H1 (cell line): Measurements from ENCODE around the gene LSM14B. TPM values are rescaled to one million over a fixed set of nuclear protein-coding genes. Genes with fewer than 3 reads are reported as not detected.

ENCODE experiments used
- CTCF ChIA-PET: fragments of 300-600 bp; sonication (Branson Sonifier 250); formaldehyde crosslinking; loops from one replicate; lab custom pipeline; 2021; ENCODE audit not compliant: partially characterized antibody; lab: Charles Lee
- POLR2A ChIA-PET: fragments of 300-600 bp; sonication (Branson Sonifier 250); formaldehyde crosslinking; loops from one replicate; lab custom pipeline; 2021; ENCODE audit warnings: inconsistent platforms; ENCODE audit not compliant: partially characterized antibody; lab: Charles Lee
- DNase-seq, 2 experiments: peaks; one replicate each; pipeline versions ENCODE4 v3.0.0 to v3.0.0-alpha.2; 2010 to 2022; ENCODE audit warnings: low spot score in 2 of 2, low read depth in 1 of 2, mixed read lengths in 1 of 2
- FAIRE-seq: peaks from 2 replicates; lab custom pipeline; 2011; peaks lifted over from hg19 to GRCh38; lab: Jason Lieb, UNC
- H2AFZ ChIP-seq: 2 replicates; pipeline ENCODE4 v1.8.1; 2012; ENCODE audit warnings: low read length, inconsistent platforms
- H2AK5ac ChIP-seq: 2 replicates; pipeline ENCODE4 v1.6.1; 2013; ENCODE audit warnings: low read depth, low read length
- H2BK120ac ChIP-seq: replicated peaks from 2 replicates; pipeline ENCODE3; 2013; ENCODE audit warnings: low read depth, low read length, inconsistent platforms
- H2BK12ac ChIP-seq: 2 replicates; pipeline ENCODE4 v1.6.1; 2013; ENCODE audit warnings: low read depth, low read length
- H2BK15ac ChIP-seq: 2 replicates; pipeline ENCODE4 v1.6.1; 2013; ENCODE audit warnings: low read length
- H2BK20ac ChIP-seq: 2 replicates; pipeline ENCODE4 v1.6.1; 2013; ENCODE audit warnings: low read length
- H2BK5ac ChIP-seq: 2 replicates; pipeline ENCODE4 v1.6.1; 2013; ENCODE audit warnings: low read depth, low read length
- H3K14ac ChIP-seq: 2 replicates; pipeline ENCODE4 v1.6.1; 2013; ENCODE audit warnings: inconsistent platforms; ENCODE audit not compliant: insufficient read length
- H3K18ac ChIP-seq: 2 replicates; pipeline ENCODE4 v1.6.1; 2013; ENCODE audit warnings: low read length; ENCODE audit errors: extremely low read depth
- H3K23ac ChIP-seq: 2 replicates; pipeline ENCODE4 v1.6.1; 2013; ENCODE audit warnings: inconsistent platforms; ENCODE audit not compliant: insufficient read length
- H3K23me2 ChIP-seq: 2 replicates; pipeline ENCODE4 v1.6.1; 2013; ENCODE audit warnings: low read depth, low read length
- H3K27ac ChIP-seq: 2 replicates; pipeline ENCODE4 v1.6.1; 2011; ENCODE audit warnings: low read depth, low read length, inconsistent platforms
- H3K27me3 ChIP-seq, 4 experiments: replicated peaks in 1 of 4; 1 replicate in 1 of 4; 2 replicates in 3 of 4; pipeline versions ENCODE4 v1.6.1 to v1.8.1; 2011 to 2013; ENCODE audit warnings: low read length in 3 of 4, mild to moderate bottlenecking in 3 of 4, inconsistent platforms in 2 of 4, mixed read lengths in 2 of 4, moderate library complexity in 1 of 4; ENCODE audit not compliant: control insufficient read depth in 3 of 4, insufficient read depth in 3 of 4; ENCODE audit errors: extremely low read depth in 1 of 4
- H3K36me3 ChIP-seq, 4 experiments: 2 replicates each; pipeline versions ENCODE4 v1.6.1 to v1.8.1; 2011 to 2013; ENCODE audit warnings: mild to moderate bottlenecking in 4 of 4, low read length in 3 of 4, moderate library complexity in 2 of 4, control low read depth in 1 of 4, inconsistent platforms in 1 of 4; ENCODE audit not compliant: insufficient read depth in 4 of 4, control insufficient read depth in 2 of 4
- H3K4ac ChIP-seq: replicated peaks from 2 replicates; pipeline ENCODE3; 2013; ENCODE audit warnings: low read length, low read depth, mixed read lengths, inconsistent platforms; ENCODE audit not compliant: insufficient read length
- H3K4me1 ChIP-seq, 4 experiments: replicated peaks in 1 of 4; 1 replicate in 1 of 4; 2 replicates in 3 of 4; pipeline versions ENCODE4 v1.6.1 to v1.8.1; 2011 to 2013; ENCODE audit warnings: low read length in 3 of 4, inconsistent platforms in 2 of 4, mixed read lengths in 1 of 4; ENCODE audit not compliant: insufficient read depth in 4 of 4, control insufficient read depth in 3 of 4
- H3K4me2 ChIP-seq, 2 experiments: 2 replicates each; pipeline versions ENCODE4 v1.6.1 to v1.8.1; 2011 to 2013; ENCODE audit warnings: low read depth in 2 of 2, low read length in 2 of 2, control low read depth in 1 of 2, inconsistent platforms in 1 of 2, mild to moderate bottlenecking in 1 of 2; ENCODE audit not compliant: insufficient read depth in 1 of 2
- H3K4me3 ChIP-seq, 4 experiments: fragments of 200-600, 300-600 bp in 1 of 4; sonication (generic), shearing (Covaris generic), sonication (Bioruptor Twin) in 1 of 4; 2 replicates each; pipeline versions ENCODE4 v1.5.1 to v1.8.1; 2011 to 2016; ENCODE audit warnings: low read length in 4 of 4, low read depth in 3 of 4, control low read depth in 2 of 4, inconsistent platforms in 2 of 4, mild to moderate bottlenecking in 2 of 4, mixed read lengths in 1 of 4, moderate library complexity in 1 of 4; ENCODE audit not compliant: insufficient read depth in 2 of 4; ENCODE audit errors: extremely low read depth in 1 of 4
- H3K56ac ChIP-seq: replicated peaks from 2 replicates; pipeline ENCODE3; 2013; ENCODE audit warnings: low read depth, mild to moderate bottlenecking, mixed read lengths, low read length, inconsistent platforms; ENCODE audit not compliant: insufficient read length
- H3K79me1 ChIP-seq: 2 replicates; pipeline ENCODE4 v1.6.1; 2013; ENCODE audit warnings: low read depth, low read length, control low read depth
- H3K79me2 ChIP-seq, 2 experiments: 2 replicates each; pipeline versions ENCODE4 v1.6.1 to v1.8.1; 2012 to 2013; ENCODE audit warnings: low read length in 2 of 2, mild to moderate bottlenecking in 2 of 2, inconsistent platforms in 1 of 2; ENCODE audit not compliant: insufficient read depth in 2 of 2, control insufficient read depth in 1 of 2
- H3K9ac ChIP-seq, 4 experiments: replicated peaks in 1 of 4; 1 replicate in 1 of 4; 2 replicates in 3 of 4; pipeline versions ENCODE4 v1.6.1 to v1.8.1; 2011 to 2013; ENCODE audit warnings: low read depth in 3 of 4, low read length in 3 of 4, control low read depth in 2 of 4, mild to moderate bottlenecking in 2 of 4, moderate library complexity in 2 of 4, inconsistent platforms in 1 of 4; ENCODE audit errors: extremely low read depth in 1 of 4
- H3K9me3 ChIP-seq, 2 experiments: 2 replicates each; pipeline versions ENCODE4 v1.6.1 to v1.8.1; 2012 to 2013; ENCODE audit warnings: mild to moderate bottlenecking in 2 of 2, moderate library complexity in 2 of 2, control low read depth in 1 of 2, inconsistent platforms in 1 of 2, low read depth in 1 of 2, low read length in 1 of 2, mixed read lengths in 1 of 2; ENCODE audit not compliant: insufficient read depth in 2 of 2
- H4K20me1 ChIP-seq, 2 experiments: replicated peaks in 1 of 2; 2 replicates each; pipeline versions ENCODE3 to v1.8.1; 2011 to 2013; ENCODE audit warnings: inconsistent platforms in 2 of 2, low read length in 2 of 2, mild to moderate bottlenecking in 1 of 2; ENCODE audit not compliant: insufficient read depth in 2 of 2, control insufficient read depth in 1 of 2
- H4K5ac ChIP-seq: 2 replicates; pipeline ENCODE4 v1.6.1; 2013; ENCODE audit warnings: low read length, low read depth, mixed read lengths, inconsistent platforms; ENCODE audit not compliant: insufficient read length
- H4K8ac ChIP-seq: 2 replicates; pipeline ENCODE4 v1.8.0; 2013; ENCODE audit warnings: mild to moderate bottlenecking, moderate library complexity, low read length, inconsistent platforms; ENCODE audit not compliant: insufficient read depth; ENCODE audit errors: extremely low read depth
- H4K91ac ChIP-seq: replicated peaks from 2 replicates; pipeline ENCODE3; 2013; ENCODE audit warnings: low read length, mixed read lengths, inconsistent platforms; ENCODE audit not compliant: insufficient read length
- BACH1 ChIP-seq: IDR thresholded peaks from 2 replicates; pipeline ENCODE4 v1.6.1; 2012; ENCODE audit warnings: low read length, improper control_type of control experiment
- CHD2 ChIP-seq: IDR thresholded peaks from 2 replicates; pipeline ENCODE4 v1.6.1; 2012; ENCODE audit warnings: low read length, improper control_type of control experiment
- EGR1 ChIP-seq: IDR thresholded peaks from 2 replicates; pipeline ENCODE4 v1.6.1; 2011; ENCODE audit warnings: low read depth, low read length, borderline replicate concordance
- GABPA ChIP-seq: IDR thresholded peaks from 2 replicates; pipeline ENCODE4 v1.6.1; 2011; ENCODE audit warnings: mild to moderate bottlenecking, low read length, moderate library complexity, borderline replicate concordance; ENCODE audit not compliant: insufficient read depth
- SIRT6 ChIP-seq: IDR thresholded peaks from one replicate; pipeline ENCODE4 v1.7.1; 2012; ENCODE audit warnings: low read length, inconsistent platforms
- TAF1 ChIP-seq: IDR thresholded peaks from 2 replicates; pipeline ENCODE4 v1.6.1; 2011; ENCODE audit warnings: mild to moderate bottlenecking, low read depth, low read length
- whole genome bisulfite sequencing, 2 experiments: shearing (Covaris generic) in 1 of 2; methylation state at CpG; one replicate each; pipeline versions ENCODE4 v1.1.6 to v1.1.7; 2013 to 2015; ENCODE audit warnings: low lambda C conversion rate in 2 of 2, mixed read lengths in 2 of 2, inconsistent platforms in 1 of 2, low coverage in 1 of 2, missing lambda C conversion rate in 1 of 2; ENCODE audit not compliant: insufficient replicate concordance in 2 of 2, insufficient coverage in 1 of 2, insufficient read length in 1 of 2; ENCODE audit errors: extremely low coverage in 1 of 2, missing lambda C conversion rate in 1 of 2; 5-methylcytosine and 5-hydroxymethylcytosine counted together
- polyA plus RNA-seq, 7 experiments: library from polyadenylated mRNA; depleted of rRNA in 3 of 7; stranded (reverse) in 5 of 7; unstranded in 2 of 7; fragments of >200 nt in 5 of 7; fragments of 200-250 nt in 2 of 7; gene quantifications; 1 replicate in 5 of 7; 2 replicates in 1 of 7; 4 replicates in 1 of 7; pipeline versions ENCODE4 v1.2.1 to v1.2.3, GENCODE V29; 2011 to 2013; ENCODE audit warnings: missing spikeins in 2 of 7, mixed read lengths in 2 of 7
- total RNA-seq: library from RNA; stranded (reverse); fragmentation: NEBNext Ultra II Directional; extraction: Animal tissue kit (Norgen Biotek cat#: 25700); gene quantifications from 2 replicates; pipeline ENCODE4 v1.2.1, GENCODE V29; 2021

LSM14B gene
- total and polyA plus RNA-seq, 2 of the 8 experiments (the other 6 are each of a cell fraction or from before 2014, with no cell fraction given) = 58.3 to 65.6 TPM

DNA sequence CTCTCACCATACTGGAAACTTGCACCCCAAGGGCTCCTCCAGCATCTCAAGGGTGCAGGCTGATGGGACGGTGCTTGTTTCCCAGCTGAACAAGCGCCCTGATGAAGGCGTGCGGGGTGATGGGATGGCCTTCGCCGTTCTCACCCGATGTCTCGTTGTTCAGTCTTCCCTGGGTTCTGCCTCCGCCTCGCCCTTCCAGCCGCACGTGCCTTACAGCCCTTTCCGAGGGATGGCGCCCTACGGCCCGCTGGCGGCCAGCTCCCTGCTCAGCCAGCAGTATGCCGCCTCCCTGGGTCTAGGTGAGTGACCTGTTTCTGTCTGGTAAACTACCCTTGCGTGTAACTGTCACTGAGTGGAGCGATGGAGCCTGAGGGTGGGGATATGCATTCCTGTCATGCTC lies 3.9 kb downstream of the LSM14B start:
- Histone ChIP-seq H3K79me1 (peaks cover 18% of the 10 kb centered on the region), H2BK12ac (no peak overlapping the region), H4K20me1 (peaks cover 31 to 33% of the 10 kb centered on the region in 2 experiments), H4K8ac (no peak overlapping the region; the same call in 1 of the 2 replicates), H3K4ac (no peak overlapping the region), H3K36me3 (peaks cover 40 to 70% (median 56%) of the 10 kb centered on the region in 4 experiments), H3K9me3 (no peaks in the 10 kb centered on the region), H2BK15ac (no peak overlapping the region), H2BK120ac (no peak overlapping the region), H3K4me2 (no peak overlapping the region), H3K27ac (no peak overlapping the region), H3K4me3 (no peak overlapping the region), H4K91ac (no peak overlapping the region), H3K79me2 (peaks cover 13 to 36% of the 10 kb centered on the region in 2 experiments), H4K5ac (no peak overlapping the region), H2AK5ac (no peak overlapping the region), H2BK20ac (no peak overlapping the region), H3K4me1 (peaks cover 0 to 10% (median 5%) of the 10 kb centered on the region in 4 experiments; a peak in 5 of 7 replicates), H3K56ac (no peak overlapping the region), H3K27me3 (no peaks in the 10 kb centered on the region), H2BK5ac (no peak overlapping the region), H3K23me2 (peaks cover 5% of the 10 kb centered on the region; the same call in 1 of the 2 replicates), H3K18ac (no peak overlapping the region), H3K23ac (no peak overlapping the region), H3K14ac (no peak overlapping the region), H2AFZ (no peak overlapping the region), H3K9ac (no peak overlapping the region)
- FAIRE-seq = no peak
- 98% methylated on average over 20 of the region's 20 CpGs; no CpG with 5 or more reads in 1 of the 2 experiments for WGBS, 2 experiments
- ChIA-PET POLR2A (interaction anchor here (0.6 to 12.2 kb wide), 5 partner anchors 8 to 745 kb away, joined by 7 to 125 read pairs (median 61); partner anchors contain the start of gene TAF4), CTCF (interaction anchor here (1.0 to 6.6 kb wide), 9 partner anchors 11 to 118 kb away, joined by 3 to 57 read pairs (median 3); no protein-coding TSS in a partner anchor)
- peak in 1 of 2 experiments; percentile 39 for DNase-seq
- TF ChIP-seq BACH1 = no peak
- no peak for TF ChIP-seq CHD2
- no peak for TF ChIP-seq TAF1
- no peak for TF ChIP-seq EGR1
- TF ChIP-seq GABPA = no peak
- no peak for TF ChIP-seq SIRT6
